Loucy (cell line): ENCODE measurements around the gene GRK3.

Experiments used
- CTCF ChIP-seq: fragments of 200-600 bp; sonication (generic); conservative IDR thresholded peaks from 2 replicates; pipeline ENCODE4 v1.5.1; 2014; ENCODE audit warnings: mild to moderate bottlenecking, antibody characterized with exemption, low read length
- EZH2phosphoT487 ChIP-seq: fragments of 200-600 bp; IDR thresholded peaks from 2 replicates; pipeline ENCODE4 v1.6.1; 2018; ENCODE audit warnings: antibody characterized with exemption, mild to moderate bottlenecking, moderate library complexity, borderline replicate concordance

- TF ChIP-seq CTCF (no peak), EZH2phosphoT487 (no peak)
Measured at GRCh38 chr22:25693268-25693565, 128.7 kb downstream of the GRK3 start.
